Cortex of kidney (tissue), 1 donor: ENCODE results near the gene LAMA2.
"Not testable (repeated sequence)": the region's sequence is repeated elsewhere in the genome, so short reads cannot be mapped to it uniquely, and the experiment has no call there.

Experiments
- DNase-seq: peaks from one replicate; lab custom pipeline; 2025; lab: John Stamatoyannopoulos, UW

LAMA2 gene

DNA sequence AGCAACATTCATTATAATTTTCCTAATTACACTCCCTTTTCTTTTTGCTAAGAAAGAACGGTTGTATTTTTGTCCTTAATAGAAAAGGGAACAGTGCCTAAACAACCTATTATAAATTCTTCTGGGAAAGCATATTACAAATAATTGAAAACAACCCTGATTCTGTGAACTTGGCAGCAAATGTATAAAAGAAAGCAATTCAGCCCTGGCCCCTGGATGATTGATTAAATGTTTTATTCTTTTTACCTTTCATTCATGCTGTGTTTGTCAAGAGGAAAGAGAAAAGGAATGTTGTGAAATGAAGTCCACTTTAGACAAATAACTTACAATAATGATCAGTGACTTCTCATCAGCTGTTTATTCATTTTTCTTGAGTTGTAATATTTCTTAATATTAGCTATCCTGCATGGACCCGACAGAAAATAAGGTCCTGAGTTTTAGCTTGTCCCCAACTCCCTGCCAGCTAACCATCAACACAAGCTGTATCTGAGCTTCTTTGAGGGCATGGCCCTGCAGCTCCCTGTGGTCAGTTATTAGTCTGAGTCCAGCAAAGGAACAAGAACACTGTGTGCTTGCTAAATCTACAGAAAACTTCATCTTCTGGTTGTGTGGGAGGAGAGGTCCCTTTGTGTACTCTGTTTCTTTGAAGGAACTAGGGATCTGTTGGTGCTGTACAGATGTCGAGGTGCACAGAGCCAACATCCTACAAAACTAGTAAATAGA, 248.2 kb downstream of the LAMA2 start:
- no peak for DNase-seq

DNA sequence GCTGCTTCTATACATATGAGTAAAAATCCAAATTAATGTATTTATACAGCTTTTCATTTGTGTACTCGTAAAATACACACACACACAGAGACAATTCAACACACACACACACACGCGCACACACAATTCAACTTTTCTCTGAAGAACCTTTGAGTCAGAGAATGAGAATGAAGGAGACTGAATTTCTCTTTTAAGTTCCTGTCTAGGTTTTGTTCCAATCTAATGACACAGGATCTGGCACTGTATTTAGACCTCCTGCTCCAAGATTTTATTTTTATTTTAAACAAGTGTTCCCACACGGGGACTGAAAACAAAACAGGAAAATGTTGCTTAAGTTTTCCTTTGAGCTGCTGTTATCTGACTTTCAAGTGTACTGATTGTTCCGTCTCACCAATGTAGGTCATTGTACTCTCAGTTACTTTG, 250.8 kb downstream of the LAMA2 start:
- DNase-seq = no peak

DNA sequence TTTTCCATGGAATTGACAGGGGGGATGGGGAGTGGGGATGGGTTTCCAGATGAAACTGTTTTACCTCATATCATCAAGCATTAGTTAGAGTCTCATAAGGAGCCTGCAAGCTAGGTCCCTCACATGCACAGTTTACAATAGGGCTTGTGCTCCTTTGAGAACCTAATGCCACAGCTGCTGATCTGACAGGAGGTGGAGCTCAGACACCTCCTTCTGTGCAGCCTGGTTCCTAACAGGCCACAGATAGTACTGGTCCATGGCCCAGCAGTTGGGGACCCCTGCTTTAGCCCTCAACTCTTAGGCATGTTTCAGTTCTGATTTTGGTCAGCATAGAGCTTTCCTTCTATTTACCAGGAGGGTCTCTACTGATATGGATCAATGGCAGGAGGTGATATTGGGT, 251.6 kb downstream of the LAMA2 start:
- no peak for DNase-seq

DNA sequence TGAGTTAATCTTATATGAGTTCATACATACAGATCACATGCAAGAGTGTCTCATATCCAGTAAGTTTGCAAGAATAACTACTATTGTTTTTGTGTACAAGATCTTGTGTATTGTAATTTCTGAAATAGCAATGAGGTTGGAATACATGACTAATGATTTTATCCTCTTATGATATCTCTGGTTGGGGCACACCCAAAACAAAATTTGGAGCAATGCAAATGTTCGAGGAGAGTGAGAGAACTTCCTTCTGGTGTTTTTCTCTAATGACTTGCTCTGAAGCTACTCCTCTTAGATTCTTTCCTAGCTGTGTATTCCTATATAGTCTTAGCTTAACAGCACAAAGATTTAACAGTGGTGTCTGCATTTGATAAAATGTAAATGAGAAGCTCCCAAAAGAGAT, 252.5 kb downstream of the LAMA2 start:
- DNase-seq = no peak

DNA sequence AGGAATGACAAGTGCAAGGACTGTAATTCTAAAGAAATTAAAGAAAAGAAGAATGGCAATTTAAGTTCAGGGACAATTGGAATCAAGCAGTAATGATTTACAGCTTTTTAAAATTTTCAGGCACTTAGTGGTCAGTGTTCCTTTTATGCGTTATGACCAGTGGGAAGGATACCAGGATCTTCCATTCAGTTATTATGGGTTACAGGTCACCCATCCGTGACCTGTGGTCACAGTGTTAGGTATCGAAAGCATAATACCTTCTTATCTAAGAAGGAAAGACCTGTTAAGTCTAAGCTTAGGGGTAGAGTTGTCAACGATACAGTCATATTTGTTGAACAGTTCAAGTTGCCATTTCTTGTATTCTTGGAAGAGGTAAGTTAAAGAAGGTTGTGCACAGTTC, 253.8 kb downstream of the LAMA2 start:
- DNase-seq = no peak

DNA sequence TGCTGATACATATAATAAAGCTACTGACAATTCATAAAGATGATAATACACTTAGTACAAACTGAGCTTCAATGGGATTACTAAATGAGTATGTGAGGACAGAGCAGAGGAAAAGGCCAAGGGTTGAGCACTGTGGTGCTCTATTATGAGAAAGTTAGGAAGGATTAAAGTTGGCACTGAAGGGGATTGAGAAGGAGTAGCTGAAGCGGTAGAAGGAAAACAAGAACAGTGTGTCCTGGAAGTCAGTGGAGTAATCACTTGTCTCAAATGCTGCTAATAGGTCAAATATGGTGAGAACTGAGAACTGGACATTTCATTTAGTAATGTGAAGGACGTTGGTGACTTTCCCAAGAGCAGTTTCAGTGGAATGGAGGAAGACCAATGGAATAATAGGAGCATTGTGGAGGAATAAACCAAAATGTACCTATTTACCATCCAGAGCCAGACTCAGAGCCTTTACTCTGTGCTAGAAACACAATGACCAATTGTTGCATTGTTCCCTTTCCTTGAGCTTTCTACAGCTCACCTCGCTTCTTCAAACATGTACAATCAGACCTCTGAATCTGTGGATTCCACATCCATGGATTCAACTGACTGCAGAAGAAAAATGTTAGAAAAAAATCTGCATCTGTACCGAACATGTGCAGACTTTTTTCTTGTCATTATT, 255.9 kb downstream of the LAMA2 start:
- DNase-seq = no peak

DNA sequence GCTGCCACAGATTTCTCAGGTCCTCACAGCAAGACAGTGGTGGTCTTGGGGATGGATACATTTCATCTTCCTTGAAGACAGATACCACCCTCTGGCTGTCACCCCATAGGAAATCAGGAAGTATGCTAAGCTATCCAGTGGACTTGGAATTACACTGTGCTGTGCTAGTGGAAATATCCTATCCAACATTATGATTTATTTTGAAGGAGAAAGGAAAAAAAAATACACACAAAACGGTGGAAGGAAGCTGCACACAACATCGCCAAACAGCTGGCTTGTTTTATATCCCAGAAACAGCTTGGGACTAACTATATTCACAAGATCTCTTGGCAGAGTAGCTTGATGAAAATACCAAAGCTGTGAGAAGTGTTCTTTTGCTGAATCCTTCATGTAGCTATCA, 257.6 kb downstream of the LAMA2 start:
- no peak for DNase-seq

DNA sequence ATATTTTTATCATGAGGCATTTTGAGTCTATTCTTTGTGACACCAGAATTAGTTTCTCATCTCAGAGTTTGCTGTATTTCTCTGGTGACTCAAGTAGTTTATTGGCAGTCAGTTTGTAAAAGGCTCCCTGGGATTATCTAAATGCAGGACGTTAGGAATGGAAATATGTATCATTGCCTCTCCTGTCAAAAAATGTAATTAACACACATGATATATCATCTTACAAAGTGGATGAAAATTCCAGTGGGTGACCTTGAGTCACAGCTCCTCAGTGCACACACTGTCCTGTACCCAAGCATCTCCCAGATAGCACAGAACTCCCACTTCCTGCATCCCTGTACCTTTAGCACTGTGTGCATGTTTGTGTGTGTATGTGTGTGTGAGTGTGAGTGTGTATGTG, 258.6 kb downstream of the LAMA2 start:
- DNase-seq = no peak

DNA sequence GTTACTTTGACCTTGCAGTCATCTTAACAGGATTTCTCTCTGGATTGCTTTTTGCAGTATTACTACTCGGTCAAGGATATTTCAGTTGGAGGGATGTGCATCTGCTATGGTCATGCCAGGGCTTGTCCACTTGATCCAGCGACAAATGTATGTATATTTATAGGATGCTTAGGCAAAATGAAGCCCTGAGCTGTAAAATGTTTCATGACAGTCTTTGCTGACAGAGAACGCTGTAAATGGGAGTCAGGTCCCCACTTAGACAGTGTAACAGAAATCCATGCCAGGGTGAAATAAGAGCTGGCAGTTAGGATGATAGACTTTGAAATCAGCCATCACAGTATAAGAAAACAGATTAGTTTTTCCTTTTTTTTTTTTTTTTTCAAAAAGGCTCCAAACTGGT, 264.0 kb downstream of the LAMA2 start:
- no peak for DNase-seq

DNA sequence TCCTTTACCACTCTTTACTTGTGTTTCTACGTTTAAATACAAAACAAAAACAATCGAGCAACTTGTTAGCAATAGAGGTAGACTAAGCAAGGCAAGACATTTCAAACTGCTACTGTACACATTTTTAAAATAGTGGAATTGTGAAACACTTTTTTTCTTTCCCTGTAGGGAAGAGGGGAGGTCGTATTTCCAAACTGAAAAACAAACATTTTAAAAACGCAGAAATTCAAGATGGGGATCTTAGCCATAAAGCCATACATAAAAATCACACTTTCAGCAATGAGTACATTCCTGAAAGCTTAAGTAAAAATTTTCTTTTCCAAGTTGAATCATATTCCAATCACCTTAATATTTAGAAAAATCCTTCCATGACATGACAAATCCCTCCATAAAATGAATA, 267.6 kb downstream of the LAMA2 start:
- no peak for DNase-seq

DNA sequence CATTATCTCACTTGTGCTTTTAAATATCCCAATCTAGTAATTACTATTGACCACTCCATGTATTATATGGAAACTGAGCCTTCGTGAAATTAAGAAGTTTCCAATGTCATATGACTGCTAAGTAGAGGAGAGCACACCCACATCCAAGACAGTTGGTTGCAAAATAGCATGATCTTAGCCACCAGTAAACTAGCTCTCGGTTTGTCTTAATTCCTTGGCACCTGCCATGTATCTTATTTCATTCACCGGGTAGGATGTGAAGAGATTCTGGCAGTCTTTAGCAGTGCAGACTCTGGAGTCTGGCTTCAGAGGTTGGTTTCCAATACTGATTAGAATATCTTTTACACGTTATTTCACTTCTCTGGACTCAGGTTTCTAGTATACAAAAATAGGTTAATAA, 270.3 kb downstream of the LAMA2 start:
- DNase-seq = no peak

DNA sequence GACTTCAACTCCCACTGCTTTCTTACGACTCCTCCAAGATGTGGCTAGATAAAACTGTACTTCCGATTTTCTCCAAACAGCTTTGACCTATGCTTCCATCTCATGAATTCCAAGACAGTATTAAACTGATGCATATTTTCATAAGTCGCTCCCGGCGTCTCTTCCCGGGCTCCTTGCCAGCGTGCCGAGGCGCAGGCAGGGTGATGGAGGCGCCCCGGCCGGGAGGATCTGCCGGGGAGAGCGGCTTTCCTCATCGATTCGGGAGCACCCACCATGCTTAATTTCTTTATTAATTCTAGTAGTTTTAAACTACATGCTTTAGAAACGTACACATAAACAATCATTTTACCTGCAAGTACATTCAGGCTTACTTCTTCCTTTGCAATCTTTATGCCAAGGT, 276.3 kb downstream of the LAMA2 start:
- not testable (repeated sequence) for DNase-seq

DNA sequence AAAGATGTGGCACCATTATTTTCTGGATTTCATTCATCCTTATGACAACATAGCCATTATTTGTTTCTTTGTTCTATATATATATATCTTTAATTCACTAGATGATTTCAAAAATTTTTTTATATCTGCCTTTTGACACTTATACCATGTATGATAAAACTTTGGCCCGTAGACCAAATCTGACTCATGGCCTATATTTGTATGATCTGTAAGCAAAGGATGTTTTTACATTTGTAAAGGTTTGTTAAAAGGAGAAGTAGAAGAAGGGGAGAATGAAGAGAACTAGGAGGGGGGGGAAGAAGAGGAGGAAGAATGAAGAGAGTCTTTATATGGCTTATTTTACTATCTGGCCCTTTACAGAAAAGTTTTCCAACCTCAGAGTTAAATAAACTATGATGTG, 279.7 kb downstream of the LAMA2 start:
- DNase-seq = no peak

DNA sequence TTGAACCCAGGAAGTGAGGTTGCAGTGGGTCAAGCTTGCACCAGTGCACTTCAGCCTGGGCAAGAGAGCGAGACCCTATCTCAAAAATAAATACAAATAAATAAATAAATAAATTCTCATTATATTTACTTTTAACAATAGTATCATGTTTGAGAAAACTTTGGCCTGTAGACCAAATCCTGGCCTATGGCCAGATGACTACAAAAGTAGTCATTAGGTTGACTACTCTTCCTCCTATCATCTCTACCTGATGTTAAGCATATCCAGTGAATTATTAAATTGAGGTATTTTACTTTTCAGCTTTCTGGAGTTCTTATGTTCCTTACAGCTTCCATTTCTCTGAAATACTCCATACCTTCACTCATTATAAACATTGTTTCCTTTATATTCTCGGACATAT, 280.6 kb downstream of the LAMA2 start:
- DNase-seq = no peak

DNA sequence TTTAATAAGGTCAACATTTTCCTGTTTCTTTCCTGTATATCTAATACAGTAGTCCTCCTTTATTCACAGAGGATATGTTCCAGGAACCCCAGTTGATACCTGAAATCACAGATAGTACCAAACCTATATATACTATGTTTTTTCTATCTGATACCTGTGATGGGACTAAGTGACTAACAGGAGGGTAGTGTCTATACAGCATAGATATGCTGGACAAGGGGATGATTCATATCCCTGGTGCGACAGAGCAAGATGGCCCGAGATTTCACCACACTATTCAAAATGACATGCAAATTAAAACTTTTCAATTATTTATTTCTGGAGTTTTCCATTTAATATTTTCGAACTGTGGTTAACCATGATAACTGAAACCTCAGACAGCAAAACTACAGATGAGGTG, 281.1 kb downstream of the LAMA2 start:
- no peak for DNase-seq

DNA sequence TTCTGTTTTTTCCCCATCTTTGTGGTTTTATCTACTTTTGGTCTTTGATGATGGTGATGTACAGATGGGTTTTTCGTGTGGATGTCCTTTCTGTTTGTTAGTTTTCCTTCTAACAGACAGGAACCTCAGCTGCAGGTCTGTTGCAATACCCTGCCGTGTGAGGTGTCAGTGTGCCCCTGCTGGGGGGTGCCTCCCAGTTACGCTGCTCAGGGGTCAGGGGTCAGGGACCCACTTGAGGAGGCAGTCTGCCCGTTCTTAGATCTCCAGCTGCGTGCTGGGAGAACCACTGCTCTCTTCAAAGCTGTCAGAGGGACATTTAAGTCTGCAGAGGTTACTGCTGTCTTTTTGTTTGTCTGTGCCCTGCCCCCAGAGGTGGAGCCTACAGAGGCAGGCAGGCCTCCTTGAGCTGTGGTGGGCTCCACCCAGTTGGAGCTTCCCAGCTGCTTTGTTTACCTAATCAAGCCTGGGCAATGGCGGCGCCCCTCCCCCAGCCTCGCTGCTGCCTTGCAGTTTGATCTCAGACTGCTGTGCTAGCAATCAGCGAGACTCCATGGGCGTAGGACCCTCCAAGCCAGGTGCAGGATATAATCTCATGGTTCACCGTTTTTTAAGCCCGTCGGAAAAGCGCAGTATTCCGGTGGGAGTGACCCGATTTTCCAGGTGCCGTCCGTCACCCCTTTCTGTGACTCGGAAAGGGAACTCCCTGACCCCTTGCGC, 289.5 kb downstream of the LAMA2 start:
- DNase-seq = not testable (repeated sequence)

DNA sequence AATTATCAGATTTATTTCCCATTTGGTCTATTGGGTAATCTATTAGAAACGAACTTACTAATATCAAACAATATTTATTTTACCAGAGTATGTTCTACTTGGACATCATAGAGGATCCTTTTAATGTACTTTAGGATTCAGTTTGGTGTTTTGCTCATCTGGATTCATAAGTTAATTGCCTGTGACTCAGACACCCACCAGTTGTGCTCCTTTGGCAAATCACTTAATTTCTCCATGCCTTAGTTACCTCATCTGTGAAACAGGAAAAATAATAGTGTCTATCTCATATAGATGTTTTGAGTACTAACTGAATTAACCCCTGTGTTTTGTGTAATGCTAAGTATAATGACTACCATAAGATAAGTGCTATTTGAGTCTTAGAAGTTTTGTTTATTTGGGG, 292.1 kb downstream of the LAMA2 start:
- no peak for DNase-seq

DNA sequence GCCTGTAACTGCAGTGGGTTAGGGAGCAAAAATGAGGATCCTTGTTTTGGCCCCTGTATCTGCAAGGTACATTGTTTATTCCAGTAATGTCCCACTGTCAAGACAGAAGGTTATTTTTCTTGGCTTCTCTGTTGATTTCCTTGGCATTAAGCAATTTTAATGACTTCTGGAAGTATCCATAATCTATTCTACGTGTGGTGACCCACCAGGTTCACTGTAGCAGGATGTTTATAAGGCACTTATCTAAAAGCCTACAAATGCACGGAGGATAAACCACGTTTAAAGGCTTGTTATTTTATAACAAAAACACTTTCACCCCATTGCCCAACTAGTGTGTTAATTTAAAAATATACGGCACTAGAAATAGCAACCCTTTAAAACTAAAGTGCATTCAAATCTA, 294.9 kb downstream of the LAMA2 start:
- DNase-seq = no peak

DNA sequence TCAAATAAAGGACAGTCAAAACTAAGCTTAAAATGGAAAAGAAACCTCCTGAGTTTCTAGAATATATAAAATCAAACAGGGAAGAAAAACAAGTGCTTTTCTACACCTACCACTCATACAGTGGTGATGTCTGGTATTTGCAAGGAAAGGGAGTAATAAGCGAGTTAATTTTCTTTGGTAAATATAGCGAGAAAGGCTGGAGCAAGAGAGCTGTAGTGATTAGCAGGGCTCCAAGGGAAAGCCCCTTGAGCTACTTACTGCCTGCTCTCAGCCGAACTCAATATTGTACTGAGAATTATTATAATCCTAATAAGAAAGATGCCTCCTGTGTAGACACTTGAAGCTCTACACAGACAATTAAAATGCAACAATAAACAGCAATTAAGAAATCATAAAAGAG, 296.3 kb downstream of the LAMA2 start:
- DNase-seq = no peak

DNA sequence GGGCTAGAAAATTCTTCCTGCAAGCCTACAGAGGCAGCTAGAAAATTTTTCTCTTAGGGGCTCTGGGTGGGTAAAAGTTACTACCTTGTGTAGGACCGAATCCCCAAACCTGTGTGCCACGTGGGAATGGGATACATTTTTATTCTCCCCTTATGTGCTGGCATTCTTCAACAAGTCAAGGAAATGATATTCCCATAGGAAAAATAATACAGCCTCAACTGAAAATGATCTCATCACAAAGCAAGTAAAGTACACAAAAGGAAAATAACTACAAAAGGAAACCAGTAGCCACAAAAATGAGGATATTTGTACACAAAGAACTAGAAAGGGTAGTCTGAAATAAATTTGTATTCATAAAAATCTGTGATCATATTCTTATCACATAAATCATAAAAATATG, 298.1 kb downstream of the LAMA2 start:
- DNase-seq = no peak

DNA sequence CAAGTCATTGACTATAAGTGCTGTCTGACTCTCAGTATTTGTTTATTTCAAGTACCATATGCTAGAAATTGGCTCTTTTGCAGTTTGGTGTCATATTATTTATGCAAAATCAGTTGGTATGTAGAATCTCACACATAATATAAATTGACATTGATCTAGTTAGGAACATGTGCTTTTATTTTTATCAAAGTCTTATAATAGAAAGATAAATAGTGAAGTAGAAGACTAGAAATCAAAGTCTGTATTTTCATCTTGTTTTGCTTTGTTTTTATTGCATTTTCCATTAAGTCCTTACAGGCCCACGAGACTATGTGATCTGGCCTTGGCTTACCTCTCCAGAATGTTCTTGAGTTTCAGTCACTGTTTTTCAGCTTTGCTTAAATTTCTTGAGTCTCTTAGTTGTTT, 300.3 kb downstream of the LAMA2 start:
- DNase-seq = no peak

DNA sequence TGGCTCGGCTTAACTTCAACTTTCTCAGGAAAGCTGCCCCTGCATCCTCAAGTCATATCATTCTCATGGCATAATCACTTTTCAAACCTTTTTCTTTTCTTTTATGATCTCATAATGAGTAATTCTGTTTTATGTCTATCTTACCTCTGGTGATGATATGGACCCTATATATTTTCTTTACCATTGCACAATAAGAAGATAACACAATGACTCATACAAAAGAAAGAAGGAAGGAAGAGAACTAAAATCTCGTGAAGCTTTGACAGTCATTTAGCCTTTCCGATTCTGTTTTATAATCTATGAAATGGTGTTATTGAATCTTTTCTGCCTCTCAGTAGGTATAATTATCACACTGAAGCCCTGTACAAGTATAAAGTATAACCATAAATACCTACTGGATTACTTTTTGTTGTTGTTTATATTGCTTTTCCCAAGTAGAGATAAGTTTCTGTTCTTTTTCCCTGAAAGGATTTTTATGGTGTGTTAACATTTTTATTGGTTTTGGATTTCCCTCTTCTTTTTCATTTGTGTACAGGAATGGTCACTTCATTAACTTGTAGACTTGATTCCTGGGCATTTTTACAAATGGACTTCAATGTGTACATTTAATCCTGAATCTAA, 300.9 kb downstream of the LAMA2 start:
- DNase-seq = no peak

DNA sequence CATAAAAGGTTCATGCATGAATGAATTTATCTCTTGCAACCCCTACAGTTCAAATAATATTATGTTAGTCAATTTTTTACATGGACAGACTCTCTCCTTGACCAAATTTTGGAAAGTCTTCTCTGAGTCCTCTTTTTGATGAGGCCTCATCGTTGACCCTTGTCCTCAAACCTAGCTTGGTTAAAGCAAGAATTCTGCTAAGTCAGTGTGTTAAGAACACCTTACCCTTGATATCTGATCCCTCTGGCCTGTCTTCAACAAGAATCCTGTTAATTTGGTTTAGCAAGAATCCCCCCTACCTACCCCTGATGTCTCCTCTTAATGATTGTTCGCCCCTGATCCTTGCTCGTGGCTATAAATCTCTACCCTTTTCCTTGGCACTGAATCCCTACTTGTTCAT, 301.4 kb downstream of the LAMA2 start:
- no peak for DNase-seq
